ENCODE results near the gene GNPNAT1. TPM values are rescaled to one million over a fixed set of nuclear protein-coding genes. Genes with fewer than 3 reads are reported as not detected.

Gene GNPNAT1
- total RNA-seq, 2 donors from 2014 or later: 5.9 to 9.3 TPM

DNA sequence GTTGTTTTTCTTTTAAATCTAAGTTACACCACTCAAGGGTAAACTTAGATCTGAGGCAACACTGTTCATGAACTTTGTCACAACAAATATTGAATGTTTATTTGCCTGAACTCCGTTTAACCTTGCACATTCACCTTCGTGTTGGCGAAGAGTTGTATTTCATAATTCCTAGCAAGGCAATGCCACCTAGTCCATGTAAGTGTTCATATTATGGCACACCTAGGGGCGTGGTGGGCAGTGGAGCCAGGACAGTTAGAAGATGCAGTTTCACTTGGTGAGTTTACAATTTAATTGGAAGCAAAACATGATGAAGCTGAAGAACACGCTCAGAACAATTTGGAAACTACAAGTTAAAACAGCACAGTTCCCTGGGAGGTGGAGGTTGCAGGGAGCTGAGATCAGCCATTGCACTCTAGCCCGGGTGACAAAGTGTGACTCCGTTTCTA lies 30.4 kb upstream of the GNPNAT1 start:
- Histone ChIP-seq H3K27ac (no peak overlapping the region), H3K4me1 (peaks cover 0 to 7% of the 10 kb centered on the region in 2 donors), H3K4me3 (no peak overlapping the region), H3K9me3 (no peaks in the 10 kb centered on the region), H3K36me3 (no peaks in the 10 kb centered on the region), H3K27me3 (no peaks in the 10 kb centered on the region)
- no peak for DNase-seq (ENCODE audit: low spot score)
- TF ChIP-seq, protein P1, sequence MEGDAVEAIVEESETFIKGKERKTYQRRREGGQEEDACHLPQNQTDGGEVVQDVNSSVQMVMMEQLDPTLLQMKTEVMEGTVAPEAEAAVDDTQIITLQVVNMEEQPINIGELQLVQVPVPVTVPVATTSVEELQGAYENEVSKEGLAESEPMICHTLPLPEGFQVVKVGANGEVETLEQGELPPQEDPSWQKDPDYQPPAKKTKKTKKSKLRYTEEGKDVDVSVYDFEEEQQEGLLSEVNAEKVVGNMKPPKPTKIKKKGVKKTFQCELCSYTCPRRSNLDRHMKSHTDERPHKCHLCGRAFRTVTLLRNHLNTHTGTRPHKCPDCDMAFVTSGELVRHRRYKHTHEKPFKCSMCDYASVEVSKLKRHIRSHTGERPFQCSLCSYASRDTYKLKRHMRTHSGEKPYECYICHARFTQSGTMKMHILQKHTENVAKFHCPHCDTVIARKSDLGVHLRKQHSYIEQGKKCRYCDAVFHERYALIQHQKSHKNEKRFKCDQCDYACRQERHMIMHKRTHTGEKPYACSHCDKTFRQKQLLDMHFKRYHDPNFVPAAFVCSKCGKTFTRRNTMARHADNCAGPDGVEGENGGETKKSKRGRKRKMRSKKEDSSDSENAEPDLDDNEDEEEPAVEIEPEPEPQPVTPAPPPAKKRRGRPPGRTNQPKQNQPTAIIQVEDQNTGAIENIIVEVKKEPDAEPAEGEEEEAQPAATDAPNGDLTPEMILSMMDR (IDR thresholded peaks at IDR 0.05): no peak

DNA sequence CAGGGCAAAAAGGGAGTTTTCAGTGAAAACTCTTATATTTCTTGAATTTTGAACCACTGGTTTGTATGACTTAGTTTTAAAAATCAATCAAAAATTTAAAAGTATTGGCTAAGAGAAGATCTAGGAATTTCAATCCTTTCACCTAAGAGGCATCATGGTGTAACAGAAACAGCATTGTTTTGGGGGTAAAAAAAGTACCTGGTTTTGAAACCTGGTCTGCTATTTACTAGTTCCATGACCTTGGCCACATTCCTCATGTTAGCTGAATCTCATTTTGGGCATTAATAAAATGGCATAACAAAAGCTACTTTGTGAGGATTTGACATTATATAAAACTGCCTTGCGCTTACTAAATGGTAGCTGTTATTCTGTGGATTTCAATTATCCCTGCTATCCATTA lies 16.7 kb upstream of the GNPNAT1 start:
- no peaks in the 10 kb centered on the region for H3K4me1 ChIP-seq
- no peaks in the 10 kb centered on the region for H3K36me3 ChIP-seq
- no peak overlapping the region for H3K27ac ChIP-seq
- no peak for DNase-seq (ENCODE audit: low spot score)
- TF ChIP-seq, protein P1 (IDR thresholded peaks at IDR 0.05): no peak
- H3K27me3 ChIP-seq: no peaks in the 10 kb centered on the region
- H3K4me3 ChIP-seq: no peak overlapping the region
- no peaks in the 10 kb centered on the region for H3K9me3 ChIP-seq

DNA sequence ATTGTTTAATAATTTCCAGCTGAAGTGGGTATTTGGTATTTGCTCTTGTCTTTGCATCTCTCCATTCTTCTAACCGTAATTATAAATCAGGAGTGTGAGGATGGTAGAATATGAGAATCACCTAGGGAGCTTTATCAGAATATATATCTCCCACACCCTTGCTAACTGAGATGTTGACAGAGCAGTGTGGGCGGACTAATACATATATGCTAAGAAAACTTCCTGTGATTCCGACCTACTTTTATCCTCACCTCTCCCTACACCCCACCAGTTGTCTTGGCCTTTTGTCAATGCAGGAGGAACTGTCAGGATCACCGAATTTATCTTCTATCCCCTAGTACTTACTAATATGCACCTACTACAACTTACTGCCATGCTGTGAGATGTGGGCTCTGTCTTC lies 14.7 kb upstream of the GNPNAT1 start:
- DNase-seq (ENCODE audit: low spot score): no peak
- no peaks in the 10 kb centered on the region for H3K36me3 ChIP-seq
- no peak overlapping the region for H3K27ac ChIP-seq
- H3K27me3 ChIP-seq: no peaks in the 10 kb centered on the region
- no peak overlapping the region for H3K4me3 ChIP-seq
- H3K9me3 ChIP-seq: no peaks in the 10 kb centered on the region
- TF ChIP-seq, protein P1 (IDR thresholded peaks at IDR 0.05): no peak
- H3K4me1 ChIP-seq: peaks cover 0 to 1% of the 10 kb centered on the region in 2 donors

DNA sequence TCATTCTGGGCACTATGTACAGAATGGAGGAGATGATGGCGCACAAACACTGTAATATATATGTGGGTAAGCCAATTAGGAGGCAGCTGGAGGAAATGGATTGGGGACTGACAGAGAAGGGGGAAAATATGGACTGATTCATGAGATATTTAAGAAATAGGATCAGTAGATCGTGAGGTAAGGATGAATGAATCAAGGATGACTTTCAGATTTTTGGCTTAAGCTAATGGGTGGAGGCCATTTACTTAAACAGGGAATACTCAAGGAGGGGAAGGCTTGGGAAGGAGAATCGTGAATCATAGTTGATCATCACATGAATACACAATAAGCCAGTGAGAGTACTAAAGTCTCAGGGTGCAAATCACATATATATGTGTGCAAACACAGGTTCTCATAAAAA lies 11.2 kb upstream of the GNPNAT1 start:
- H3K4me3 ChIP-seq: no peak overlapping the region
- DNase-seq (ENCODE audit: low spot score): no peak
- no peaks in the 10 kb centered on the region for H3K36me3 ChIP-seq
- H3K9me3 ChIP-seq: no peaks in the 10 kb centered on the region
- H3K4me1 ChIP-seq: peaks cover 0 to 4% of the 10 kb centered on the region in 2 donors
- peak overlapping the region in 1 of 2 donors; percentile 55 for H3K27ac ChIP-seq
- TF ChIP-seq, protein P1 (IDR thresholded peaks at IDR 0.05): no peak
- H3K27me3 ChIP-seq: no peaks in the 10 kb centered on the region

DNA sequence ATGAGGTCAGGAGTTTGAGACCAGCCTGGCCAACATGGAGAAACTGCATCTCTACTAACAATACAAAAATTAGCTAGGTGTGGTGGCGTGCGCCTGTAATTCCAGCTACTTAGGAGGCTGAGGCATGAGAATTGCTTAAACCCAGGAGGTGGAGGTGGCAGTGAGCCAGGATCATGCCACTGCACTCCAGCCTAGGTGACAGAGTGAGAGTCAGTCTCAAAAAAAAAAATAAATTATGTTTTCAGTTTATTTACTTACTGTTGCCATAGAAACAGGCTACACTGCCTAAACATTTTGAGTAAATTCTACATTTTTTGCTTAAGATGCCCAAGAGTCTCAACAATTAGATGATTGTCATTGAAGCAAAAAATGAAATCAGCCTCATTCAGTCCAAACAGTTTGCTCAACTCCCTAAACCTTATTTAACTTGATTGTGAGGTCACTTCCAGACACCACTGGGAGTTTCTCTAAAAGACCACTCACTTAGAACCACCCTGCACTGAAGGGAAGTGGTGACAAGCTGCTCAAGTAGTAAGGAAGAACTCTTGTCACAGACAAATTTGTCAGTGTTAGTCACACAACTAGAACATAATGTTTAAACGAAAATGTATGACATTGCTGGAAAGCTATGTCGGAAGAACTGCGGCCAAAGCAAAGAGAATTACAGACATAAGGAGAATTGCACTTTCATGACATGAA lies 9.8 kb upstream of the GNPNAT1 start:
- no peak for DNase-seq (ENCODE audit: low spot score)
- Histone ChIP-seq H3K9me3 (no peaks in the 10 kb centered on the region), H3K4me1 (peaks cover 0 to 4% of the 10 kb centered on the region in 2 donors), H3K4me3 (no peak overlapping the region), H3K27me3 (no peaks in the 10 kb centered on the region), H3K36me3 (no peaks in the 10 kb centered on the region), H3K27ac (peak overlapping the region in 1 of 2 donors; percentile 55)
- TF ChIP-seq, protein P1 (IDR thresholded peaks at IDR 0.05): no peak

DNA sequence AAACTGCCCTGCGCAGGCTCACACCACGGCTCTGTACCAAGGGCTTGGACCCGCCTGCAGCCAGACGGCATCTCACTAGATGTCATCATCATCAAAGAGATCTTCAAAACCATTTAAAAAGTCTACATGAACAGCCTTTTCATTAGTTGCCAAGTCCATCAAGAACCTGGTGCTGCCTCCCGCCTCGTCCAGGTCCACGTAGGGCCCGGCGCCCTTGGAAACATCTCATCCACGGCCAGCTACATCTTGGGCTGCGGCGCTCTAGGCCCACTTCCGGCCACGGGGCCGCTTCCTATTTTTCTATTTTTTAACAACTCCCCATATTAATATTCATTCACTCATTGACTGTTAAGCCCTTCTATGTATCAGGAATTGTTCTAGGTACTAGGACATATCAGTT lies 7.4 kb upstream of the GNPNAT1 start:
- Histone ChIP-seq H3K4me1 (peaks cover 0 to 4% of the 10 kb centered on the region in 2 donors), H3K27me3 (no peaks in the 10 kb centered on the region), H3K27ac (no peak overlapping the region), H3K9me3 (no peaks in the 10 kb centered on the region), H3K36me3 (no peaks in the 10 kb centered on the region), H3K4me3 (no peak overlapping the region)
- TF ChIP-seq, protein P1 (IDR thresholded peaks at IDR 0.05): no peak
- DNase-seq (ENCODE audit: low spot score): no peak

Measured in right atrium auricular region (tissue), 2 donors.